ENCODE data around the gene SKOR2.
A peak's percentile ranks its signal among the peaks of the same experiment; 100 is the strongest.
"Not testable (repeated sequence)": the region's sequence is repeated elsewhere in the genome, so short reads cannot be mapped to it uniquely, and the experiment has no call there.

SKOR2 gene

GRCh38 chr18:47206945-47207637, 44.4 kb downstream of the SKOR2 start:
- Histone ChIP-seq H3K4me2 (ENCODE audit: low read depth, low read length) (no peak overlapping the region), H3K27ac (ENCODE audit: low read length) (no peak overlapping the region), H3K4me3 (ENCODE audit: low read length) (no peak overlapping the region), H3K79me2 (ENCODE audit: low read length) (no peaks in the 10 kb centered on the region), H3K27me3 (replicated peaks; ENCODE audit: insufficient read depth, low read length) (no peaks in the 10 kb centered on the region), H3K4me1 (ENCODE audit: low read length) (no peaks in the 10 kb centered on the region), H3K9me2 (replicated peaks; ENCODE audit: insufficient read depth, low read length) (no peaks in the 10 kb centered on the region), H2AFZ (ENCODE audit: low read length) (no peak overlapping the region), H3K9me3 (replicated peaks; ENCODE audit: insufficient read depth, low read length) (no peaks in the 10 kb centered on the region), H3K9ac (ENCODE audit: low read length) (no peak overlapping the region), H3F3A (ENCODE audit: insufficient read depth, low read length) (no peaks in the 10 kb centered on the region), H3K36me3 (replicated peaks; ENCODE audit: insufficient read depth, low read length) (no peaks in the 10 kb centered on the region), H4K20me1 (ENCODE audit: insufficient read depth, low read length) (no peaks in the 10 kb centered on the region)
- DNase-seq, result no peak
- TF ChIP-seq EZH2phosphoT487 (IDR thresholded peaks at IDR 0.05; ENCODE audit: low read length), result no peak
- no peak for TF ChIP-seq CTCF (IDR thresholded peaks at IDR 0.05; ENCODE audit: low read length)
- no peak for TF ChIP-seq EZH2 (optimal IDR thresholded peaks at IDR 0.05; ENCODE audit: low read depth, low read length)

- Histone ChIP-seq H3K27ac (ENCODE audit: low read length) (no peak overlapping the region), H3K4me1 (ENCODE audit: low read length) (no peaks in the 10 kb centered on the region), H3K36me3 (replicated peaks; ENCODE audit: insufficient read depth, low read length) (no peaks in the 10 kb centered on the region), H3K4me2 (ENCODE audit: low read depth, low read length) (no peak overlapping the region), H3K27me3 (replicated peaks; ENCODE audit: insufficient read depth, low read length) (no peaks in the 10 kb centered on the region), H3K9ac (ENCODE audit: low read length) (no peak overlapping the region), H2AFZ (ENCODE audit: low read length) (no peak overlapping the region), H4K20me1 (ENCODE audit: insufficient read depth, low read length) (no peaks in the 10 kb centered on the region), H3F3A (ENCODE audit: insufficient read depth, low read length) (no peaks in the 10 kb centered on the region), H3K4me3 (ENCODE audit: low read length) (no peak overlapping the region), H3K79me2 (ENCODE audit: low read length) (no peaks in the 10 kb centered on the region), H3K9me2 (replicated peaks; ENCODE audit: insufficient read depth, low read length) (no peaks in the 10 kb centered on the region), H3K9me3 (replicated peaks; ENCODE audit: insufficient read depth, low read length) (no peaks in the 10 kb centered on the region)
- peak; percentile 71 for TF ChIP-seq CTCF (IDR thresholded peaks at IDR 0.05; ENCODE audit: low read length)
- no peak for TF ChIP-seq EZH2phosphoT487 (IDR thresholded peaks at IDR 0.05; ENCODE audit: low read length)
- TF ChIP-seq EZH2 (optimal IDR thresholded peaks at IDR 0.05; ENCODE audit: low read depth, low read length), result no peak
- peak; percentile 50 for DNase-seq
Observed at GRCh38 chr18:47204908-47205522, 46.4 kb downstream of the SKOR2 start.

- H3K4me3 ChIP-seq (ENCODE audit: low read length), result no peak overlapping the region
- H3F3A ChIP-seq (ENCODE audit: insufficient read depth, low read length), result no peaks in the 10 kb centered on the region
- H4K20me1 ChIP-seq (ENCODE audit: insufficient read depth, low read length), result no peaks in the 10 kb centered on the region
- no peaks in the 10 kb centered on the region for H3K36me3 ChIP-seq (replicated peaks; ENCODE audit: insufficient read depth, low read length)
- H3K4me2 ChIP-seq (ENCODE audit: low read depth, low read length), result no peak overlapping the region
- no peak for TF ChIP-seq EZH2phosphoT487 (IDR thresholded peaks at IDR 0.05; ENCODE audit: low read length)
- no peak for TF ChIP-seq CTCF (IDR thresholded peaks at IDR 0.05; ENCODE audit: low read length)
- no peak for TF ChIP-seq EZH2 (optimal IDR thresholded peaks at IDR 0.05; ENCODE audit: low read depth, low read length)
- no peaks in the 10 kb centered on the region for H3K4me1 ChIP-seq (ENCODE audit: low read length)
- no peak overlapping the region for H2AFZ ChIP-seq (ENCODE audit: low read length)
- no peaks in the 10 kb centered on the region for H3K9me3 ChIP-seq (replicated peaks; ENCODE audit: insufficient read depth, low read length)
- H3K79me2 ChIP-seq (ENCODE audit: low read length), result no peaks in the 10 kb centered on the region
- no peak for DNase-seq
- H3K27ac ChIP-seq (ENCODE audit: low read length), result no peak overlapping the region
- H3K27me3 ChIP-seq (replicated peaks; ENCODE audit: insufficient read depth, low read length), result no peaks in the 10 kb centered on the region
- no peak overlapping the region for H3K9ac ChIP-seq (ENCODE audit: low read length)
- no peaks in the 10 kb centered on the region for H3K9me2 ChIP-seq (replicated peaks; ENCODE audit: insufficient read depth, low read length)
Observed at GRCh38 chr18:47203626-47204464, 47.6 kb downstream of the SKOR2 start.

- H3K4me1 ChIP-seq (ENCODE audit: low read length); H3F3A ChIP-seq (ENCODE audit: insufficient read depth, low read length); DNase-seq; H3K4me2 ChIP-seq (ENCODE audit: low read depth, low read length); H3K79me2 ChIP-seq (ENCODE audit: low read length); H4K20me1 ChIP-seq (ENCODE audit: insufficient read depth, low read length); H3K27me3 ChIP-seq (replicated peaks; ENCODE audit: insufficient read depth, low read length); H3K36me3 ChIP-seq (replicated peaks; ENCODE audit: insufficient read depth, low read length); H3K9ac ChIP-seq (ENCODE audit: low read length); H3K9me3 ChIP-seq (replicated peaks; ENCODE audit: insufficient read depth, low read length); H3K27ac ChIP-seq (ENCODE audit: low read length); H3K4me3 ChIP-seq (ENCODE audit: low read length); H3K9me2 ChIP-seq (replicated peaks; ENCODE audit: insufficient read depth, low read length); H2AFZ ChIP-seq (ENCODE audit: low read length): not testable (repeated sequence)
Observed at GRCh38 chr18:47195961-47196360, 55.5 kb downstream of the SKOR2 start.

All from MM.1S (cell line).